SK-N-SH treated with all-trans-retinoic acid at 6 μM for 48 hours (cell line): ENCODE measurements around the gene FHOD1.
A peak's percentile ranks its signal among the peaks of the same experiment; 100 is the strongest.

Experiments used
- ARNTL ChIP-seq: fragments of 450-650 bp; formaldehyde crosslinking; IDR thresholded peaks from 2 replicates; pipeline ENCODE4 v1.5.0; 2020; ENCODE audit warnings: low read depth, mild to moderate bottlenecking, moderate library complexity, borderline replicate concordance
- ESRRG ChIP-seq: fragments of 250-450 bp; sonication (Bioruptor Pico); IDR thresholded peaks from 2 replicates; pipeline ENCODE4 v1.6.1; 2021; ENCODE audit warnings: mild to moderate bottlenecking
- GLIS3 ChIP-seq: fragments of 250-450 bp; sonication (Bioruptor Pico); IDR thresholded peaks from 2 replicates; pipeline ENCODE4 v1.5.0; 2020; ENCODE audit warnings: mild to moderate bottlenecking, moderate library complexity
- ISL1 ChIP-seq: fragments of 250-450 bp; sonication (Bioruptor Pico); IDR thresholded peaks from 2 replicates; pipeline ENCODE4 v2.1.2; 2022; ENCODE audit warnings: mild to moderate bottlenecking, moderate library complexity
- POU6F1 ChIP-seq: fragments of 250-450 bp; sonication (Bioruptor Pico); IDR thresholded peaks from 2 replicates; pipeline ENCODE4 v1.8.0; 2021; ENCODE audit warnings: low read depth, mild to moderate bottlenecking, moderate library complexity, borderline replicate concordance
- PPARA ChIP-seq: fragments of 250-450 bp; sonication (Bioruptor Pico); IDR thresholded peaks from 2 replicates; pipeline ENCODE4 v1.5.0; 2020; ENCODE audit warnings: mild to moderate bottlenecking, borderline replicate concordance
- RARB ChIP-seq: fragments of 250-450 bp; sonication (Bioruptor Pico); IDR thresholded peaks from 2 replicates; pipeline ENCODE4 v1.8.0; 2021; ENCODE audit warnings: mild to moderate bottlenecking, moderate library complexity
- SNAI2 ChIP-seq: fragments of 250-450 bp; sonication (Bioruptor Pico); IDR thresholded peaks from 2 replicates; pipeline ENCODE4 v1.5.0; 2020; ENCODE audit warnings: mild to moderate bottlenecking, moderate library complexity
- ZC3H10 ChIP-seq: fragments of 250-450 bp; sonication (Bioruptor Pico); IDR thresholded peaks from 2 replicates; pipeline ENCODE4 v1.5.1; 2021; ENCODE audit warnings: mild to moderate bottlenecking, moderate library complexity
- ZFP30 ChIP-seq: fragments of 450-650 bp; formaldehyde crosslinking; IDR thresholded peaks from 2 replicates; pipeline ENCODE4 v1.5.0; 2022; ENCODE audit warnings: mild to moderate bottlenecking, moderate library complexity

GRCh38 chr16:67191995-67192681 is 55.1 kb downstream of the FHOD1 start, which contains the start of gene E2F4:
- TF ChIP-seq GLIS3 (CRISPR knock-in tag) (0 out of 2 replicates have a peak, but pooled peaks have one; percentile 63), POU6F1 (no peak), ISL1 (CRISPR knock-in tag) (no peak), PPARA (no peak), ESRRG (CRISPR knock-in tag) (no peak), ARNTL (no peak), ZFP30 (no peak), RARB (CRISPR knock-in tag) (no peak), SNAI2 (no peak), ZC3H10 (no peak)
